Ecto neural progenitor cell (in vitro differentiated cells): ENCODE data around the gene NR3C2.

Experiments
- DNase-seq: peaks from one replicate; pipeline ENCODE4 v3.0.0-alpha.2; 2018; ENCODE audit warnings: low spot score

Gene NR3C2

DNA sequence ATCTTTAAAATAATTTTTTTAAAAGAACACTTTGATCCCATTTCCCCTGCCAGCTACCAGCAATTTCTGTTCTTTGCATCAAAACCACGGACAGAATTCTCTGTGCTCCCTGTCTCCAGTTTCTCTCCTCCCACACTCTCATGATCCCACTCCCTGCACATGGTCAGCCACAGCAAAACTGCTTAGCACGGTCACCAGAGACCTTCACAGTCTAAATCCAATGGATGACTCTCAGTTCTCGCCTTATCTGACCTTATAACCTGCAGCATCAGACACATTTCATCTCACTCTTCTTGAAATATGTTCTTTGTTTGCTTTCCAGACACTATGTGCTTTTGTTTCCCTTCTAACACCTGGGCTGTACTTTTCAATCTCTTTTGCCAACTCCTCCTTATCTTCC lies 131.5 kb downstream of the NR3C2 start:
- DNase-seq, result no peak

DNA sequence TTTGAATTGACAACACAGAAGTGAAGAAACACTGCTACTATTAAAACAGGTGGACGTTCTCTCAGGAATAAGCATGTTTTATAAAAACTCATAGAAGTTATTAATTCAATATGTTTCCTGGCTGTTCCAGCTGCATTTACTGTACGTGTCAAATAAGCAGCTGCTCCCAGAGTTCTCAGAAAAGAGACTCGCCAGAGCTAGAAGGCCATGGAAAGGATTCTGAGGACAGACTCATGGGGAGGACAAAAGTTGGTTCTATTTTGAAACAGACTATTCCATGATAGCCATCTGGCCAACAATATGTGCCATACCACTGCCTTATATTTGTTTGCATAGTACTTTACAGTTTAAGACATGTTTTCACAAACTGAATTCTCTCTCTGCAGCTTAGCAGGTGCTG lies 136.5 kb downstream of the NR3C2 start:
- DNase-seq, result no peak

DNA sequence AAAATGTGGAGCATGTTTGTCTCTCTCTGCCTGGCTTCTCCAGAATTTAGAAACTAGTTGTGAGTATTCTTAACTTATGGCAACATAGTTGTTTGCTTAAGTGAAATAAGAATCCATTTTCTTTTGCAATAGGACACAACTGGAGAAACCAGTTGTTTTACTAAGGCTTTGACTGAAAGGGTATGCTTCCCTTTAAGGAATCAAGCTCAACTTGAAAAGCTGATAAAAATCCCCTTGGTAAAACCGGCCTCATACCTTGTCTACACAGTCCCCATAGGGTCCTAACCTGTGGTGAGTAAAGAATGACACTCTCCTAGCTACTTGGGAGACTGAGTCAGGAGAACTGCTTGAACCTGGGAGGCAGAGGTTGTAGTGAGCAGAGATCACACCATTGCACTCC lies 139.8 kb downstream of the NR3C2 start:
- no peak for DNase-seq

DNA sequence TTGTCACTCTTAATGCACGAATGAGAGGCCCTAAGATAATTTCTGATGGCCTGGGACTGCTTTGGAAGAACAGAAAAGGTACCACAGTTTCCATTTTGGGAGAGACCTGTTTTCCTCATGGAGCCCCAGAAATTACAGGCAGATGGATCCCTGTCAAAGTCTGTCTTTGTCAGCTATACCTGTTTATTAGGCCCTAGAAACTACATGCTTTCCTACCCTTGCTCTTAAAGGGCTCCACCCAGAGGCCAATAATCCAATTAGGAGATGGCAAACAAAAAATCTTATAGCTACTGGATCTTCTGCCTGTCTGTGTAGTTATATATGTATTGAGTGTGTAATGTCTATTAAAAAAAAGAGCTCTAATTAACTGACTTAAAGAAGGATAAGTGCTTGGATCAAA lies 141.3 kb downstream of the NR3C2 start:
- DNase-seq, result no peak

DNA sequence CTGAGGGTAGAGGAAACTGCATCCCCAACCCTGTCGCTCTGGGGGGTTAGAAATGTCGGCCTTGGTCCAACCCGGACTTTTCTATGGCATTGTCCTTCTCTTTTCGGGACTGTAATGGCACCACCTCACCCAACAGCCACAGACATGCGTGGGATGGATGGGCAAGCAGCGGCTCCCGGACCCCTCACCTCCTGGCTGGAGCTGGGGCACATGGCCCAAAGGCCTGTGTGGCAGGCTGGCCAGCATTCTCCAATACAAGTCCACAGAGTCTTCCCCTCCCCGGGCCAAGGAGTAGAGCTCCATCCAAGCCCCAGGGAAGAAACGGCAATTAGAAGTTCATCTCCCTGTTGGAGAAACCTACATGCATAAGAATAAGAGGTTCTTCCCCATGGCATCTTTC lies 142.9 kb downstream of the NR3C2 start:
- DNase-seq, result no peak

DNA sequence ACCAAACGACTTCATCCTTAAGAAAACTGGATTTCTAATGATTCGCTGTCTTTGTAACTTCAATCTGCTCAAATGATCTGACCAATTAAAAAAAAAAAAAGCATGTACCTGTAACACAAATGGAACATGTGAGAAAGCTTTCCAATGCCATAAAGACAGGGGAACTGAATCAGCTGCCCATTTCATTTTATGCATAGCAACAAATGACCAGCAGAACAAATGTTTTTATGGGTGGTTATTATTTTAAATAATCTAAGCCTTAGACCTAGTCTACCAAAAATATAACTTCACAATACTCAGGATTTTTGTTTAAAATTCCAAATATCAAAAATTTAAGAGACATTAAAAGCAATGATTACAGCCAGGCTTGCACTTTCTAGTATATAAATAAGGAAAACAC lies 145.7 kb downstream of the NR3C2 start:
- DNase-seq, result no peak

DNA sequence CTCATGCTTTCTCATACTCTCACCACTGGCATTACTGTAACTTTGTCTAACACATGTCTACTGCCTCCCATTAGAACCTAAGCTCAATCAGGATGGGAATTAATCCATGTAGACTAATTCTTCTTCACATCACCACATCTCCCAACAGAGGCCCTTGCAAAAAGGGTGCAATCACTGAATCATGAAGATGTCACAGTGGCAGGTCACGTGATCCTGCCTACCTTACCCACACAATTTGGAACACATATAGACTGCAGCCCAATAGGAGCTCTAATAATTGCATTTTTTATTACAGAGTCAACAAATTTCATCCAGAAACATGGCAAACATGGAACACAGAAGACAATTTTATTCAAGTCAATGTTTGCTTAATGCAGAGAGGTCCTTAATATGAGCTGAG lies 146.6 kb downstream of the NR3C2 start:
- DNase-seq, result no peak

DNA sequence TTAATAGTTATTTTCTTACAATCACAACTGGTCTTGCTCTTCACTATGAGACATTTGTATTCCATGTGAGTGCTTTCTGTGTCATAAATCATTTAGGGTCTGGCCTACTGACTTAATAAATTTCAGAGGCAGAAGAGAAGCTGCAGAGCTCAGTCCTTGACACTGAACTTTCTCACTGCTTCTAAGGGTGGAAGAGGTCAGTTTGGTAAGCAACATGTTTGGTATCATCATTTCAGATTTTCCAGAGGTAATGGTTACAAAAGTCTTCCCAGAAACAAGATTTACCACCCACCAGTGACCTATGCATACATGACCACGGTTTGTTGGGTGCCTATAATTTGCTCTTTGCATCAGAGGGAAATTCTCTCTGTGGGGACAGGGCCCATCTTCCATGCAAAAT lies 148.6 kb downstream of the NR3C2 start:
- no peak for DNase-seq

DNA sequence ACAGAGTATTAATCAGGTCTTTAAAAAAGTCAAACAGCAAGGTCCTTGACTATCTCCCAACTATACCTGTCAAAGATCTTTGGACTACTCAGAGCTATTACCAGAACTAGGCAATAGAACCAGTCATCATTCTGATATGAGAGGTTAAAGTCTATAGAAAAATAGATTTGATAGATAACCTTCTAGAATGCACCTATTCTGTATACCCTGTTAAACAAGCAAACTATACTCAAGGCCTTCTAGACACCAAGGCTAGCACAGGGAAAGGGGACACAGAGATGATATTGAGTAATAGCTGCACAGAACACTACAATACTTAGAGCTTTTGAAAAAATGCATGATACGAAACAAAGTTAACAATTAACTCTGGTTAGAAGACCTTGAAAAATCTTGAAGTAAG lies 149.5 kb downstream of the NR3C2 start:
- no peak for DNase-seq

DNA sequence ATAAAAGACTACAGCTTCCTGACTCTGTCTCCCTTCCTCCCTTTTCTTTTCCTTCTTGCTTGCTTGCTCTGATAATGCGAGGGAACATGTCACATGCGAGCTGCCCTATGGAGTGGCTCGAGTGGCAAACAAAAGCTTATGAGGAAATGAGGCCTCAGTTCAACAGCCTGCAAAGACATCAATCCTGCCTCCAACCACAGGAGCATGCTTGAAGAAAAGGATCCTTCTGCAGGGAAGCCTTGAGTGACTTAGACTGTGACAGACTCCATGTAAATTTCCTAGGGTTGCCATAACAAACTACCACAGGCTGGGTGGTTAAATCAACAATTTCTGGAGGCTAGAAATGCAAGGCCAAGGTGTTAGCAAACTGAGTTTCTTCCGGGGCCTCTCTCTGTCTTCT lies 152.5 kb downstream of the NR3C2 start:
- no peak for DNase-seq

DNA sequence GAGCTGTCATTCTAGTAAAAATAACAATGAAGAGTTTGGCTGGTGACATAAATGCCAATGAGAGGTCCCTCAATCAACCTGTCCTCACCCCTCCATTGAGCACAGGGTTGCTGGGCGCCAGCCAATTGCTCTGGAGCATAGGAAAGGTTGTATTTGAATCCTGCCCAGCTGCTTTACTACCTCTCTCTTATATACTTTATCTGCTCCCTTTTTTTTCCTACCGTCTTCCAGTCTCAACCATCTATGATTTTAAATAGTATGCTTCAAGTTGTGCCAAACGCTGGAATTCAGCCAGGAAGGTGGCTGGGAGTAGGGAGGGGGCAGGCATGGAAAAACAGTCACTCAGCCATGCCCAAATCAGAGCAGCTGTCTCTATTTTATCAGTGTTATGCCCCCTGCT lies 153.8 kb downstream of the NR3C2 start:
- no peak for DNase-seq

DNA sequence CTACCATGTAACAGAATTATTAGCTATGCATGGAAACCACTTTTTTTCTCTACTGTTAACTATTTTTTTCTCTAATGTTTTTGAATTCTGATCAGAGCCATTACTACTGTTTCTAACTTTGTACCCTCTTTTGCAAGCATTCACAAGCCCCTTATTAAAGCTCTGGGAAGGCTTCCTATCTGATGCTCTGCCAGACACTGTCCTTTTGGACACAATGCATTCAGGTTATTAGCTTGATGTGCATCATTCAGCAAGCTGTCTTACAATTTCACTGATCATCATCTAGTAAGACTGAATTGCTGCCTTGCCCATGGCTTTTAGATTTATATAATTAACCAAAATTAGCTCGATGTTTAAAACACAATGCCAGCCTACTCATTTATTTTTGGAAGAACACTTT lies 155.1 kb downstream of the NR3C2 start:
- no peak for DNase-seq

DNA sequence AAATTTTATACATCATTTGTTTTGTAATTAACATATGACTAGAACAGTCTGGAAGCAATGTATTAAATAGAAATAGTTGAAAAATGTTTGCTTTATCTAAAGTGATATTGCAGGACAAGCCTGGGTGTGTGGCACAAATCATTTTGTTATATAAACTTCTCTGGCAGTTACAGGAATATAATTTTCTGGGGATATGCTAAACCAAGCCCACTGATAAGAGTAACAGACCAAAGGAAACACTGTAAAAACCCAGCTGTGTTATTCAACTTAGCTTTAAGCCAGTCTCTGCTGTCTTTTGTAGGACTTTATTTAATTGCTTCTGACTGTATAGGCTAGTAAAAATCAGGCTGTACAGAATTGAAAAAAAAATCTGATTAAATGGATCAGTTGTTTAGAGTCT lies 156.2 kb downstream of the NR3C2 start:
- no peak for DNase-seq

DNA sequence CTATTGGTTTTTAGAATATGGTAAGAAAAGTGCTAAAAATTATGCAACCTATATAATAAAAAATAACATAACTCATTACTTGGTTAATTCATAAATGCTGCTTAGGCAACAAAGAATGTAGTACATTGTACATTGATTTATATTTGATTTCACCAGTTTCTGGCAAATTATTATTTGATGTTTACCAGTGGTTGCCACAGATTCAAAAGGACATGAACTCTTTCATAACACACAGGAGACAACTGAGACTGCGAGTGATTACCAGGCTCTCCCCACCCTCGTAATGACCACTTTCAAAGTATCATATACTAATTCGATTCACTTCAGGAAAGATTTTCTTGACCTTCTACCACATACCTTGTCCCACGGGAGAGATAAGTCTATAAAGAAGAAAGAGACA lies 158.5 kb downstream of the NR3C2 start:
- DNase-seq, result no peak

DNA sequence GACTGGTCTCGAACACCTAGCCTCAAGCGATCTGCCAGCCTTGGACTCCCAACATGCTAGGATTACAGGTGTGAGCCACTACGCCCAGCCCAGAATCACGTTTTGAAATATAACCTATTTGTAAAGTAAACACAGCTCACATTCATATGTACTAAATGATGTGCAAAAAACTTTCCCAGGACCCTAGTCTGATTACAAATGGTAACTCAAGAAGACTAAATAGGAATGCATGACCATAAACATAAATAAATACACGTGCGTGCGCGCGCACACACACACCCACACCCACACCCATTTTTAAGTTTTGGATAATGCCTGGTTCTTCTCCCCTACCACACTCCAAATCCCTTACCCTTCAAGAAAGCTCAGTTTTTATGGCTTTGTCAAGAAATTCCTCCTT lies 163.9 kb downstream of the NR3C2 start:
- no peak for DNase-seq

DNA sequence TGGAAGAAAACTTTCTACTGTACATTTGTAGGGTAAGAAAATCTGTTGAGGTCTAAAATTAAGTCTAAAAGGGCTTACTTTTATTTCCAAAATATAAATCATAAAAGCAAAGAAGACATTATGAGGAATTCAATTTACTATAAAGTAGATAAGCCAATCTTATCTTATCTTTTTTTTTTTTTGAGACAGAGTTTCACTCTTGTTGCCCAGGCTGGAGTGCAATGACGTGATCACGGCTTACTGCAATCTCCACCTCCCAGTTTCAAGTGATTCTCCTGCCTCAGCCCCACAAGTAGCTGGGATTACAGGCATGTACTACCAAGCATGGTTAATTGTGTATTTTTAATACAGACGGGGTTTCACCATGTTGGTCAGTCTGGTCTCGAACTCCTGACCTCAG lies 166.9 kb downstream of the NR3C2 start:
- no peak for DNase-seq

DNA sequence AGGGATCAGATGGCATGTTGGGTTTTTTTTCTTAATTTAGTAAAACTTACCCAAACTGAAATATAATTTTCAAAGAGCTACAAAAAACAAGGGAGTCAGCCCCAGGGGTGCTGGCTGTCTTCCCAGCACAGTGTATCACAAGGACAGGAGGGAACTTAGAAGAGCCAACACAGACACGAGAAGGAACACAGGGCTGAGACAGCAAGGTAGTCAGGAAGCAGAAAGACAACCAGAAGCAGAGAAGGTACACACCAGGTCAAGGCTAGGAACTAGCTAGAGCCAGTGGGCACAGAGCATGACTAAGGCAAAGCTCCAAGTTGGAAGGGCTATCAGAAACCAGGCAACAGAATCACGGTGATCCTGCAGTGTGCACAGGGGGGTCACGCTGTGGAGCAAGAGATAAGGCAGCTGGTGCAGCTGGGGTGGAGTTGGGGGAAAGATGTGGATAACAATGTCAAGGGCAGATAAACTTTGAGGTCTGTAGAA lies 168.7 kb downstream of the NR3C2 start:
- no peak for DNase-seq

DNA sequence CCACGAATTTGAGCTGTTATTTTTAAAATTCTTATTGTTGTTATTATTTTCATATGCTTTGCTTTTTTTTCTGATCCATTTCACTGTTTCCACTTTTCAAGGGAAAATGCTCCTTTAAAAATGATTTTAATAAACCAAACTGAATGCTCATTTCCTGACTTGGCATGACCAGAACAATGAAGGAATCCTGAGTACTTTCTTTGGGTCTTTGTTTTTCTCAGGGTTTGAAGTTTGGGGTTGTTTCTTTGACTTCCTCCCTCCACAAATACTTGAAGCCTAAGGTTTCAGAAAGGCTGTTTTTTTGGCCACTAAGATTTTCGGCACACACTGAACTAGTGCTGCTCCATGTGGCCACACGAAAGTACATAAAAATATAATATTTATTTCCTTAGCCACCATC lies 171.0 kb downstream of the NR3C2 start:
- DNase-seq, result no peak

DNA sequence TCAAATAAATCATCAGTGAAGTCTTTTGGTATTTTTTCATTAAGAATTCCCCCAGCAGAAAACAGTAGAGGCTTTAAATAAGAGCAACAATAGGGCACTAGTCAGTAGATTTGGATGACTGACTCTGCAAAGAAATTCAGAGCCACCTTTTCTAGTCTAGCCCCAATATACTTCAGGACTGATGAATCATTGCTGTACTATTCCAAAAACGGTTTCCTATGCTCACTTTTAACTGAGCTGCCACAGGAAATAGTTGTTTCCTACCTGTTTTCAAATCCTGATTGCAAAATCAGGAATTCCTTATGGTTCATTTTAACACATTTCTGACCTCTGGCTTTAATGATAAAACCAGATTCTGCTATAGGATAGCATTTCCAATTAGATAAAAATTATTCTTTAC lies 171.6 kb downstream of the NR3C2 start:
- no peak for DNase-seq

DNA sequence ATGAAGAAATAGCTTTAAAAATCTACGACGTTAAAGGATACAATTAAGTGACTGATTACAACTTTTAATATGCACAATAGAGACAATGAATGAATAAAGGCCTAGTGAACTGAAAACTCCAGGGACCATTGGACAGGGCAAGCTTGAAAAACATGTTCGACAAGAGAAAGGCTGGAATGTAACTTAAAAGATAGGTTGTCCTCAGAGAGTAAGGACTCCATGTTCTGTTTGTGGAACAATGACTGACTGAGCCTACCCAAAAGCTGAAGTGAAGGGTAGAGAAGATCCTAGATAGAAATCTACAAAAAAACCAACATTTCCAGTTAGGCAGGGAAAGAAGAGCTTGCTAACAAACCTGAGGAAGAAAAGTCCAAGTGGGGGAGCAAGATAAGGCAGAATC lies 173.4 kb downstream of the NR3C2 start:
- DNase-seq, result no peak

DNA sequence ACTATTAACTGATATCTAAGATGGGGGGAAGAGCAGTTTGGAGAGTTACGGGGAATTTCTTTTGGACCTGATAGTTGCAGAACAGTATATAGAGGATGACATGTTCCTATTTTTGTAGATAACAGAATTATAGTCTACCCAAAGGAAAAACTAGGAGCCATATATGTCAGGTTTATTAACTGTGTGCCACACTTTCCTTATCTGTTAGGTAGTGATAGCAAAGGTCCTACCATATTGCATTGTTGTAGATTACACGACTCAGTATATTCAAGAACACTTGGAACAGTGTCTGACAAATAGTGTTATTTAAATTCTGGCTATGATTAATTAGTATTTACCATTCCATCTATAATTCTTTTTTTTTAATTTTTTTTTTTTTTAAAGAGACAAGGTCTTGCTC lies 175.3 kb downstream of the NR3C2 start:
- DNase-seq, result no peak

DNA sequence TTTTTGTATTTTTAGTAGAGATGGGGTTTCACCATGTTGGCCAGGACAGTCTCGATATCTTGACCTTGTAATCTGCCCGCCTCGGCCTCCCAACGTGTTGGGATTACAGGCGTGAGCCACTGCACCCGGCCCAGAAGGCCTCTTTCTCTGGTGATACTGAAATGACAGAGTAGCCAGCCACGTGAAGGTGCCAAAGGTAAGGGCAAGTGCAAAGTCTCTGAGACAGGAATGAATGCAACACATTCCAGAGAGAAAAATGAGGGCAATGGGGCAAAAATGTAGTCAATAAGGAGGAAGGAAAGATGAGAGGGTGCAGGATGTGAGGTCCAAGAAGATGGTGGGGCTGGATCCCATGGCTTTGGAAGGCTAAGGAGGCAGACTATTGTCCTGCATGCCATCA lies 176.0 kb downstream of the NR3C2 start:
- no peak for DNase-seq

DNA sequence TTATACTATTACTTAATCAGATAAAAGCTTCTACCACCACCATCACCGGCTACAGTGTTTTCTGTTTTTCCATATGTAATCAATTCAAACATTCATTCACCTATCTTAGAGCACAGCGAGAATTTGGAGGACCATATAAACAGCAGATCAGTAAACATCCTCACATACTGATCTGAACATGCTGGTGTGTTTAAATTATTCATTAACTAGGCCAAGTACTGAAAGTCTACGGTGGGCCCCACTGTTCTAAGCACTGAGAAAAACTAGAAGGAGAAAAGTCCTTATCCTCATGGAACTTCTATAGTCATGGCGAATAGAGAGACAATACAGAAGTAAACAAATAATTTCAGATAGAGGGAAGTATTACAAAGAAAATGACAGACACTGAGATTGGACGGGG lies 176.6 kb downstream of the NR3C2 start:
- DNase-seq, result no peak

DNA sequence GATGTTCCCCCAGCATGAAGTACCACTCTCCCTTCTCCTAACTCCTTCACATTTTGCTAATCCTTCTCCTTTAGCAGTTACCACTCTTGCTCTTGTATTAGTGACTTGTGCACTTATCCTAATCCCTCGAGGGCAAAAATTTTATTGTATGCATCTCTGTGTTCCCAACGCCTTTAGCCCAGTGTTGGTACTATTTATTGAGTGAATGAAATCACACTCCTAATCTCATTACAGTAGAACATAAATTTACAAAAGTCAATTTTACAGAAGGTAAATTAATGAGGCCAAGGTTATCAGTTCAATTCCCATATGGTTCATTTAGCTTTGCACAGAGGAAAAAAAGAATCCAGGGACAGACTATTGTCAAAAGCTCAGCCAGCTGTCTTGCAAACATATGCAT lies 178.4 kb downstream of the NR3C2 start:
- DNase-seq, result no peak

DNA sequence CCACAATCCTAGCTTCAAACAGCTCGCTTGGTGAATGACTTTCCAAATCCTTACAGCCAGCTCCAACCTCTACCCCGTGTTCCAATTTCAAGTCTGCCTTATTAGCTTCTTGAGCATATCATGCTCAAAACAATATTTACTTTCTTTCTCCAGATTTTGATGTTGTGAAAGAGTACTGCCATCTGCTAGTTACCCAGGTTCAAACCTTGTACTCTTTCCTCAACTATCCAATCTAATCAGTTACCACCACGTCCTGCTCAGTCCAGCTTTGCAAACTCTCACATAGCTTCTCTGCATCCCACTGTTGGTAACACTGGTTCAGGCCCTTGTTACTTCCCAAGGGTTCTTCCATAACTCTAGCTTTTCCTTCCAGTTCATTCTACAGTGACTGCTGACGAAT lies 179.1 kb downstream of the NR3C2 start:
- no peak for DNase-seq
